Measurements from ENCODE around the gene ATMIN. TPM values are rescaled to one million over a fixed set of nuclear protein-coding genes. Genes with fewer than 3 reads are reported as not detected.

ATMIN gene
- total RNA-seq, result 10 to 100 TPM; 15.9 to 17.8 TPM
- 1 to 10 TPM; 6.8 to 8.8 TPM for polyA plus RNA-seq

- Histone ChIP-seq H3K9ac (ENCODE audit: low read depth in 1 of 2, low read length in 2 of 2) (peak within 1 kb of the TSS; percentile 77 to 89), H3K27ac (ENCODE audit: low read depth in 1 of 2, low read length in 2 of 2) (peak within 1 kb of the TSS; percentile 19 to 25), H3K27me3 (ENCODE audit: control insufficient read depth in 4 of 4, insufficient read depth in 4 of 4, low read length in 3 of 4) (no peaks in the 10 kb centered on the region), H3K36me3 (ENCODE audit: control insufficient read depth in 4 of 4, insufficient read depth in 3 of 4, low read depth in 1 of 4, low read length in 3 of 4) (peaks cover 0 to 4% (median 0%) of the 10 kb centered on the region in 4 donors), H3K4me1 (ENCODE audit: control insufficient read depth in 4 of 4, insufficient read depth in 4 of 4, low read length in 3 of 4) (peaks cover 8 to 17% (median 13%) of the 10 kb centered on the region in 4 donors), H3K4me3 (ENCODE audit: low read depth in 1 of 3, low read length in 3 of 3) (peak within 1 kb of the TSS; percentile 67 to 91 (median 80)), H3K9me3 (ENCODE audit: control insufficient read depth in 4 of 4, low read length in 3 of 4) (no peaks in the 10 kb centered on the region)
- TF ChIP-seq RAD21 (IDR thresholded peaks at IDR 0.05) (peak; percentile 77), MAX (IDR thresholded peaks at IDR 0.05) (no peak), HNF4A (conservative IDR thresholded peaks at IDR 0.05) (no peak), ATF3 (IDR thresholded peaks at IDR 0.05) (no peak), CTCF (IDR thresholded peaks at IDR 0.05; ENCODE audit: low read depth, low read length, missing input control) (peak; percentile 100), GABPA (IDR thresholded peaks at IDR 0.05 in 1 of 2, conservative IDR thresholded peaks at IDR 0.05 in 1 of 2) (peak in 1 of 2 donors; percentile 73)
- 5% methylated on average over 54 of the region's 54 CpGs for WGBS
- DNase-seq (ENCODE audit: low spot score), result peak; percentile 90
These were observed at the start of gene ATMIN for GRCh38 chr16:81035398-81035974. TSS of gene ATMIN (plus strand) at chr16:81035842. CDS start at chr16:81035871, 29 bp downstream.

GRCh38 chr16:80986557-80986956 is 49.1 kb upstream of the ATMIN start:
- TF ChIP-seq ATF3 (IDR thresholded peaks at IDR 0.05), result no peak
- no peak for TF ChIP-seq EGR1 (IDR thresholded peaks at IDR 0.05; ENCODE audit: low read depth in 2 of 2)
- TF ChIP-seq TAF1 (conservative IDR thresholded peaks at IDR 0.05), result no peak
- TF ChIP-seq RXRA (IDR thresholded peaks at IDR 0.05), result no peak
- TF ChIP-seq GABPA (IDR thresholded peaks at IDR 0.05 in 1 of 2, conservative IDR thresholded peaks at IDR 0.05 in 1 of 2), result no peak
- TF ChIP-seq JUND (IDR thresholded peaks at IDR 0.05), result no peak
- TF ChIP-seq SP1 (IDR thresholded peaks at IDR 0.05), result no peak
- no peak for TF ChIP-seq NR2F2 (IDR thresholded peaks at IDR 0.05)
- no peak for TF ChIP-seq REST (IDR thresholded peaks at IDR 0.05)
- 52% methylated on average over 2 of the region's 2 CpGs for WGBS
- Histone ChIP-seq H3K9ac (ENCODE audit: low read depth in 1 of 2, low read length in 2 of 2) (no peak overlapping the region), H3K27ac (ENCODE audit: low read depth in 1 of 2, low read length in 2 of 2) (no peak overlapping the region), H3K27me3 (ENCODE audit: control insufficient read depth in 4 of 4, insufficient read depth in 4 of 4, low read length in 3 of 4) (no peaks in the 10 kb centered on the region), H3K4me1 (ENCODE audit: control insufficient read depth in 4 of 4, insufficient read depth in 4 of 4, low read length in 3 of 4) (peaks cover 16 to 68% (median 47%) of the 10 kb centered on the region in 4 donors), H3K9me3 (ENCODE audit: control insufficient read depth in 4 of 4, low read length in 3 of 4) (no peaks in the 10 kb centered on the region), H3K4me3 (ENCODE audit: low read depth in 1 of 3, low read length in 3 of 3) (no peak overlapping the region), H3K36me3 (ENCODE audit: control insufficient read depth in 4 of 4, insufficient read depth in 3 of 4, low read depth in 1 of 4, low read length in 3 of 4) (no peaks in the 10 kb centered on the region)
- DNase-seq (ENCODE audit: low spot score), result no peak

All from liver (tissue), 9 donors.